ENCODE measurements around the gene AWAT1.
A peak's percentile ranks its signal among the peaks of the same experiment; 100 is the strongest.
"Not testable (repeated sequence)": the region's sequence is repeated elsewhere in the genome, so short reads cannot be mapped to it uniquely, and the experiment has no call there.

Gene AWAT1

DNA sequence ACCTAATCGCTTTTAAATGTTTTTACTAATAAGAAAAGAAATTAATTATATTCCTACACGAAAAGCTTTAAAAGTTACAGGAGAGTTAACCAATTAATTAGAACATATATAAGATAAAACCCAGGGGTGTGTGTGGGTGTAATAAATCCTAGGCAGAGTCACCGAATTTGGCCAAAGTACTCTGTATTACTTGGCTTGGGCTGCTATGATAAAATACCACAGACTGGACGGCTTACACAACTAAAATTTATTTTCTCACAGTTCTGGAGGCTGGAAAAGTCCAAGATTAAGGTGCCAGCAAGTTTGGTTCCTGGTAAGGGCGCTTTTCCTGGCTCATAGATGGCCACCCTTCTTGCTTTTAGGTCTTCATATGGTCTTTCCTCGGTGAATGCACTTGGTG is 10.4 kb downstream of the AWAT1 start:
- TF ChIP-seq JUND (IDR thresholded peaks at IDR 0.05; ENCODE audit: low read depth), result no peak
- in situ Hi-C loops (cut with HindIII; ENCODE audit: low pct_unique_long_range_greater_than_20kb, low sequenced_read_pairs), result no loop called here
- no peak for DNase-seq (ENCODE audit: low read depth in 1 of 2, low spot score in 1 of 2)

DNA sequence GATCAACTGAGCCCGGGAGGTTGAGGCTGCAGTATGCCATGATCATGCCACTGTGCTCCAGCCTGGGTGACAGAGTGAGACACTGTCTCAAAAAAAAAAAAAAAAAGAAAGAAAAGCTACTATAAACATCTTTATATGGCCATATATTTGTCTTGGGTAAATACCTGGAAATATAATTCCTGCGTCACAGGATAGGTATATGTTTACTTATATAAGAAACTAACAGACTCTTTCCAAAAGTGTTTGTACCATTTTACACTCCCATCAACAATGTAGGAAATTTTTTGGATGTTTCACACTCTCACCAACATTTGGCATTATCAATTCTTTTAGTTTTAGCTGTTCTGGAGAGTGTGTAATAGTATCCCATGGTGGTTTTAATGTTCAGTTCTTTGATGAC is 12.8 kb downstream of the AWAT1 start:
- TF ChIP-seq JUND (IDR thresholded peaks at IDR 0.05; ENCODE audit: low read depth), result no peak
- DNase-seq (ENCODE audit: low read depth in 1 of 2, low spot score in 1 of 2), result no peak
- in situ Hi-C loops (cut with HindIII; ENCODE audit: low pct_unique_long_range_greater_than_20kb, low sequenced_read_pairs), result no loop called here

GRCh38 chrX:70252491-70252890 is 18.0 kb downstream of the AWAT1 start:
- no peak for TF ChIP-seq JUND (IDR thresholded peaks at IDR 0.05; ENCODE audit: low read depth)
- DNase-seq (ENCODE audit: low read depth in 1 of 2, low spot score in 1 of 2), result no peak
- in situ Hi-C loops (cut with HindIII; ENCODE audit: low pct_unique_long_range_greater_than_20kb, low sequenced_read_pairs), result no loop called here

DNA sequence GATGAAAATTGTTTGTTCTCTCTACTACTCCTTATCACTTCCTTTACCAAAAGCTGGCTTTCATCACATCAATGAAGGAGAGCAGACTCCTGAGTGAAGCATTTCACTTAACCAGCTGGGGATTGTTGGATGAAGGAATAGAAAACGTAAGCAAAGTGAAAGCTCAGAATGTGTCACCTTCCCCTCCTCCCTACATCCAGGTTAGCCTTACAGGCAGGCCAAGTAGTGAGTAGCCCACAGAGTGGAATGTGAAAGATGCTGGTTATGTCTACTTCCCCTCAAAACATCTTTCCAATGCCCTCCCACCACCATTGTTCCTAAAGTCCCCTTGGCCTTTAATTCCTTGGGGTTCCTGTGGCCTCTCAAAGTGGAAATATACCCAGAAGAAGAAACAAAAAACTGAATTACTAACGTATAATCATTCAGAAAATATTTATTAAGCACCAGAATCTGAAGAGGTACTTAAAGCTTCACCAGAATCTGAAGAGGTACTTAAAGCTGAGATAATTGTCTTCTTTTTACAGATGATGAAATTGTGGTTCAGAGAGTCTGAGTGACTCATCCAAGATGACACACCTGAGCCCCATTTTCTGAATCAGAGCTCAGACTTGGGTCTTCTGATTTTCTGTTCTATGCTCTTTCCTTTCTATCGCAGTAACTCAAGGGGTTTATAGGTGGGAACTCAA is 19.1 kb downstream of the AWAT1 start:
- TF ChIP-seq JUND (IDR thresholded peaks at IDR 0.05; ENCODE audit: low read depth), result no peak
- DNase-seq (ENCODE audit: low read depth in 1 of 2, low spot score in 1 of 2), result no peak
- in situ Hi-C loops (cut with HindIII; ENCODE audit: low pct_unique_long_range_greater_than_20kb, low sequenced_read_pairs), result no loop called here

DNA sequence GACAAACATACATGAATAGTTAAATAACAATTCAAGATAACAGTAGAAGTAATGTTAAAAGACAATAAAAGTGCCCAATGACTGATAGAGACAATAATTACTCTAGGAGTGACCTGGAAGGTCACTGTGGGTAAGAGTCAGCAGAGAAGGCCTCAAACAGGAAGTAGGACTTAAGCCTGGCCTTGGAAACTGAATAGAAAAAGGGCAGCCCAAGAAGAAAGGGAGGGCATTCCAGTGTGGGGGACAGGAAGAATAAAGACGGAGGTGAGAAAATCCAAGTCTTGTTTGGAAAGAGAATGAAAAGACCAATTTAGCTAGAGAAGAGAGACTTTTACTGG is 19.6 kb downstream of the AWAT1 start:
- no peak for TF ChIP-seq JUND (IDR thresholded peaks at IDR 0.05; ENCODE audit: low read depth)
- in situ Hi-C loops (cut with HindIII; ENCODE audit: low pct_unique_long_range_greater_than_20kb, low sequenced_read_pairs), result no loop called here
- DNase-seq (ENCODE audit: low read depth in 1 of 2, low spot score in 1 of 2), result no peak

- in situ Hi-C loops (cut with HindIII; ENCODE audit: low pct_unique_long_range_greater_than_20kb, low sequenced_read_pairs), result no loop called here
- no peak for DNase-seq (ENCODE audit: low read depth in 1 of 2, low spot score in 1 of 2)
- TF ChIP-seq JUND (IDR thresholded peaks at IDR 0.05; ENCODE audit: low read depth), result no peak
Measured at GRCh38 chrX:70254909-70255308, 20.5 kb downstream of the AWAT1 start.

DNA sequence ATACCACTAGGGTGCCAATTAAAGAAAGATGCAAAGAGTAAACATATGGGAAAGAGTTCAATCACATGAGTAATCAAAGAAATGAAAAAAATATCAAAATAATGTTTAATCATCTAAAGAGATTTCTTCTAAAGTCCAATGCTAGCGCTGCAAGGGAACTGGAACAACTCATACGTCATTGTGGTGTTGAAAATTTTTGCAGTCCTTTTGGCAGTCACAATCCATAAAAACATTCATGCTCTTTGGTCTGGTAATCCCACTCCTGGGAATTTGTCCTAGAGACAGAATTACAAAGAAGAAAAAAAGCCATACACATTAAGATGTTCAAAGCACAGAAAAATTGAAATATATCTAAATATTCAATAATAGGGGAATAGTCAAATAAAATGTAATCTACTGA is 21.0 kb downstream of the AWAT1 start:
- in situ Hi-C loops (cut with HindIII; ENCODE audit: low pct_unique_long_range_greater_than_20kb, low sequenced_read_pairs), result no loop called here
- DNase-seq (ENCODE audit: low read depth in 1 of 2, low spot score in 1 of 2), result no peak
- TF ChIP-seq JUND (IDR thresholded peaks at IDR 0.05; ENCODE audit: low read depth), result no peak

DNA sequence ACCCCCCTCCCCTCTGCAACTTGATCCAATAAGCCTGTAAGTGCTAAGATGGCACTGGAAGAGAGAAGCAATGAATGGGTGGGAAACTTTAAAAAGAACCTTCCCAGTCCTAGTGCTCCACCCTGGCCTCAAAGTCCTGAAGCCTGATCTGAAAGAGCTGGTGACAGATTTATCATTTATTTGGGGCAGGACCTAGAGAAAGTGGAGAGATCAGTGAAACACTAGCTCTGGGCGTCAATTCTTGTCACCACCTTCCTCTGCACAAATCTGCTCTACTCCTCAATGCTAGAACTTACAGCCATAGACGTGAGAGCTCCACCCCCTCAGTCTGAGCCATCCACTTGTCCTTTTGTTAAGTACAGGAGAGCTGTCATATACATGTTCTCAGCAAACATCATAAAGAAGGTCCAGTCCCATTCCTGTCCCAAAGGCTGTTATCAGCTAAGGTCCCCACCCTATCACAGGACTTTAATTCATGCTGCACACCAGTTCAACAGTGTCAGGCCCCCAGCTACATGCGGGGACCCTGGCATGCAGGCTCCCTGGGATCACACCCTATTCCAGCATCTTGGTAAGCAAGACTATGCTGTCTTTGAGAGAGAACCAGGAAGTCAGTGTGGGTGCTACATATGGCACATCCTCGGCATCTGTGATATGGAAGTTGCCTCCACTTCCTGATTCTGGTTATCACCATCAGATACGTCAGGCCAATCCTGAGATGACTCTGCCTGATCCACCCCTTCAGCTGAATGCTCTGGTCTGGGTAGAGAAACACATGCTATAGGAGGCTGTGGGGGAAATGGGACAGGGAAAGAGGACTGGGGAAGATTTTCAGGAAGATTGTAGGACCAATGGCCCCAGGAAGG is 23.2 kb downstream of the AWAT1 start:
- in situ Hi-C loops (cut with HindIII; ENCODE audit: low pct_unique_long_range_greater_than_20kb, low sequenced_read_pairs), result no loop called here
- no peak for TF ChIP-seq JUND (IDR thresholded peaks at IDR 0.05; ENCODE audit: low read depth)
- no peak for DNase-seq (ENCODE audit: low read depth in 1 of 2, low spot score in 1 of 2)

DNA sequence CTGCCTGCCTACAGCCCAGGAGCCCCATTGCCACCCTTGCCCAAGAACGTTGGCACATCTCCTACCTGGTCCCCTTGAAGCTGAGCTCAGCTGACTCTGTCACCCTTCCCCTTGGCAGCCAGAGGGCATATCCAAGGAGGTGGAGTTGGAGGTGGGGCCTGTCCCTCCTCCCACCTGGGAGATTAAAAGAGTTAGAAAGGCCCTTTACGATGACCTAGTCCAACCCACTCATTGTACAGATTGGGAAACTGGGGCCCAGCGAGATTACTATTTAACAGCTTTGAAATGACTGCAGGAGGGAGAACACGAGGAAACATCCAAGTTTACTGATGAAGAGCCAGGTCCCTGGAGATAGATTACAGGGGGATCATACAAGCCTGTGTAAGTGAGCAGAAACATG is 25.6 kb downstream of the AWAT1 start, which contains the start of gene P2RY4:
Gene P2RY4 (minus strand): TSS at position 101 of the 400 bp plus-strand sequence. CDS start 580 bp downstream, outside the sequence.
- TF ChIP-seq JUND (IDR thresholded peaks at IDR 0.05; ENCODE audit: low read depth), result no peak
- no peak for DNase-seq (ENCODE audit: low read depth in 1 of 2, low spot score in 1 of 2)
- in situ Hi-C loops (cut with HindIII; ENCODE audit: low pct_unique_long_range_greater_than_20kb, low sequenced_read_pairs), result no loop called here

GRCh38 chrX:70262952-70263567 is 28.6 kb downstream of the AWAT1 start:
- in situ Hi-C loops (cut with HindIII; ENCODE audit: low pct_unique_long_range_greater_than_20kb, low sequenced_read_pairs), result no loop called here
- TF ChIP-seq JUND (IDR thresholded peaks at IDR 0.05; ENCODE audit: low read depth), result no peak
- peak; percentile 15 to 67 for DNase-seq (ENCODE audit: low read depth in 1 of 2, low spot score in 1 of 2)

DNA sequence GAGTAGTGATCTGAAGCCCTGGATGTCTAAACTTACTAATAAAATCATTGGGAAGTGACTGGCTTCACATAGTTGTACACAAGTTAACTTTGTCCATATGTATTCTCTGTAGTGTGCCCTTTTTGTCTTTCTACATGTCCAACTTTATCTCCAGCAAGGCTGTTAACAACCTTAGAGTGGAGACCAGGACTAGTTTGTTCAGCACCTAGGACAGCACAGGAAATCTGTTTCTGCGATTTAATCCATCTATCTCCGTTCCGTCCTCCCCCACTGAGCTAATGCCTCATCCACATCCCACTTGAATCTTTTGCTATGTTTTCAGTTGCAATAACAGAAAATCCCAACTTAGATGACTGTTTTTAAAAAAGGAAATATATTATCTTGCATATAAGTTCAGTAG is 30.3 kb downstream of the AWAT1 start:
- TF ChIP-seq JUND (IDR thresholded peaks at IDR 0.05; ENCODE audit: low read depth), result no peak
- DNase-seq (ENCODE audit: low read depth in 1 of 2, low spot score in 1 of 2), result peak in 1 of 2 experiments; percentile 3
- in situ Hi-C loops (cut with HindIII; ENCODE audit: low pct_unique_long_range_greater_than_20kb, low sequenced_read_pairs), result no loop called here

DNA sequence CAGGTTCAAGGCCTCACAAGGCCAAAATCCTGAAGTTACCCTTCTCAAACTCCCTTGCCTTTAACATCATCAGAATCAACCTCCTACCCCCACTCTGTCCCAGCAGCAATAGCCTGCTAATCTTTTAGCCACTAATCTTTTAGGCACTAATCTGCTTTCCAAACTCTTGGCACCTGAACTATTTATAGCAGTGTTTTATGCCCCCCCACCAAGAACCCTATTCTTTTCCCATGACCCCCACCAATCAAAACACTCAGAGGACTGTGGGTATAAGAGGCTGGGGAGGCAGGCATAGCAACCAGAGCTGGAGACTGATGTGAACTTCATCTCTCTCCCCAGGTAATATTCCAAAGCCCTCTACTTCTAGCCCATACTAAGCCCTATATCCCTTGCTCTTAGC is 33.6 kb downstream of the AWAT1 start, which contains the start of gene ARR3:
Gene ARR3 (plus strand): TSS at position 301 of the 400 bp plus-strand sequence. CDS start 1,052 bp downstream, outside the sequence.
- no peak for TF ChIP-seq JUND (IDR thresholded peaks at IDR 0.05; ENCODE audit: low read depth)
- no peak for DNase-seq (ENCODE audit: low read depth in 1 of 2, low spot score in 1 of 2)
- in situ Hi-C loops (cut with HindIII; ENCODE audit: low pct_unique_long_range_greater_than_20kb, low sequenced_read_pairs), result no loop called here

- DNase-seq (ENCODE audit: low read depth in 1 of 2, low spot score in 1 of 2); in situ Hi-C loops (cut with HindIII; ENCODE audit: low pct_unique_long_range_greater_than_20kb, low sequenced_read_pairs): not testable (repeated sequence)
Measured at GRCh38 chrX:70274029-70274428, 39.6 kb downstream of the AWAT1 start.

Data from T47D (cell line).